Esophagus squamous epithelium (tissue), 4 donors: ENCODE measurements around the gene CSNK1G1.

ENCODE experiments used
- POLR2A ChIP-seq, 4 donors: fragments of 450-650 bp; IDR thresholded peaks; one replicate each; pipeline ENCODE4 v1.6.1; 2017; ENCODE audit warnings: antibody characterized with exemption in 4 of 4, mild to moderate bottlenecking in 4 of 4, moderate library complexity in 3 of 4
- TF ChIP-seq, protein P1 (sequence below), 6 experiments: fragments of 450-650 bp in 4 of 6; fragments of 200-600 bp in 2 of 6; sonication (generic) in 2 of 6; IDR thresholded peaks; one replicate each; pipeline ENCODE4 v1.5.1; 2016 to 2019; ENCODE audit warnings: antibody characterized with exemption in 6 of 6, mild to moderate bottlenecking in 4 of 6, moderate library complexity in 4 of 6

DNA sequence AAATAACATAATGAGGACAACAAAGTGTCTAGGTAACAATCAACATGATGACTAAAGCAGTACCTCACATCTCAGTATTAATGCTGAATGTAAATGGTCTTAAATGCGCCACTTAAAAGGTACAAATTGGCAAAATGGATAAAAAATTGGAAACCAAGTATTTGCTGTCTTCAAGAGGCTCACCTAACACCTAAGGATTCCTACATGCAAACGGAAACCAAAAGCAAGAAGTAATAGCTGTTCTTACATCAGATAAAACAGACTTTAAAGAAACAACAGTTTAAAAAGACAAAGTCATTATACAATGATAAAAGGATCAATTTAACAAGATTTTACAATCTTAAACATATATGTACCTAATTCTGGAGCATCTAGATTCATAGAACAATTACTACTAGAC lies 22.5 kb downstream of the CSNK1G1 start:
- TF ChIP-seq, protein P1, sequence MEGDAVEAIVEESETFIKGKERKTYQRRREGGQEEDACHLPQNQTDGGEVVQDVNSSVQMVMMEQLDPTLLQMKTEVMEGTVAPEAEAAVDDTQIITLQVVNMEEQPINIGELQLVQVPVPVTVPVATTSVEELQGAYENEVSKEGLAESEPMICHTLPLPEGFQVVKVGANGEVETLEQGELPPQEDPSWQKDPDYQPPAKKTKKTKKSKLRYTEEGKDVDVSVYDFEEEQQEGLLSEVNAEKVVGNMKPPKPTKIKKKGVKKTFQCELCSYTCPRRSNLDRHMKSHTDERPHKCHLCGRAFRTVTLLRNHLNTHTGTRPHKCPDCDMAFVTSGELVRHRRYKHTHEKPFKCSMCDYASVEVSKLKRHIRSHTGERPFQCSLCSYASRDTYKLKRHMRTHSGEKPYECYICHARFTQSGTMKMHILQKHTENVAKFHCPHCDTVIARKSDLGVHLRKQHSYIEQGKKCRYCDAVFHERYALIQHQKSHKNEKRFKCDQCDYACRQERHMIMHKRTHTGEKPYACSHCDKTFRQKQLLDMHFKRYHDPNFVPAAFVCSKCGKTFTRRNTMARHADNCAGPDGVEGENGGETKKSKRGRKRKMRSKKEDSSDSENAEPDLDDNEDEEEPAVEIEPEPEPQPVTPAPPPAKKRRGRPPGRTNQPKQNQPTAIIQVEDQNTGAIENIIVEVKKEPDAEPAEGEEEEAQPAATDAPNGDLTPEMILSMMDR (IDR thresholded peaks at IDR 0.05): no peak
- no peak for TF ChIP-seq POLR2A (IDR thresholded peaks at IDR 0.05)
